Stimulated activated memory B cell treated with anti-CD40 and anti-IgM and Interleukin-4, amounts not matched to agents 10 μg/mL and 1 μg/mL and 100 μg/mL, for 72 hours (primary cell): ENCODE data around the gene BCKDK.
"Not testable (repeated sequence)": the region's sequence is repeated elsewhere in the genome, so short reads cannot be mapped to it uniquely, and the experiment has no call there.

Source experiments
- ATAC-seq: fragments of 150-1000 bp; cut with Tn5 transposase; 2 replicates; pipeline ENCODE4 v1.10.0; 2021
- H3K27ac Mint-ChIP-seq: one replicate; pipeline ENCODE4 v1.8.0; 2022; ENCODE audit warnings: mild to moderate bottlenecking, mixed read lengths
- H3K27me3 Mint-ChIP-seq: one replicate; pipeline ENCODE4 v1.8.0; 2022; ENCODE audit warnings: mixed read lengths
- H3K36me3 Mint-ChIP-seq: one replicate; pipeline ENCODE4 v1.8.0; 2022; ENCODE audit warnings: mixed read lengths
- H3K4me1 Mint-ChIP-seq: one replicate; pipeline ENCODE4 v1.8.0; 2022; ENCODE audit warnings: mixed read lengths
- H3K4me3 Mint-ChIP-seq: one replicate; pipeline ENCODE4 v1.8.0; 2022; ENCODE audit warnings: mild to moderate bottlenecking, moderate library complexity, mixed read lengths
- H3K9me3 Mint-ChIP-seq: one replicate; pipeline ENCODE4 v1.8.0; 2022; ENCODE audit warnings: mixed read lengths

Gene BCKDK

GRCh38 chr16:31136287-31136662 is 28.1 kb downstream of the BCKDK start:
- Mint-ChIP-seq H3K4me3 (no peak overlapping the region), H3K9me3 (no peaks in the 10 kb centered on the region), H3K27ac (no peak overlapping the region), H3K36me3 (peaks cover 7% of the 10 kb centered on the region), H3K27me3 (no peaks in the 10 kb centered on the region), H3K4me1 (no peaks in the 10 kb centered on the region)
- no peak for ATAC-seq

GRCh38 chr16:31136822-31137499 is 28.8 kb downstream of the BCKDK start:
- H3K4me1 Mint-ChIP-seq, H3K4me3 Mint-ChIP-seq, H3K36me3 Mint-ChIP-seq, H3K27me3 Mint-ChIP-seq, H3K27ac Mint-ChIP-seq, H3K9me3 Mint-ChIP-seq, ATAC-seq: not testable (repeated sequence)

- ATAC-seq: no peak
- no peaks in the 10 kb centered on the region for H3K36me3 Mint-ChIP-seq
- no peak overlapping the region for H3K27ac Mint-ChIP-seq
- H3K4me1 Mint-ChIP-seq: peaks cover 17% of the 10 kb centered on the region
- no peaks in the 10 kb centered on the region for H3K9me3 Mint-ChIP-seq
- no peaks in the 10 kb centered on the region for H3K27me3 Mint-ChIP-seq
- no peak overlapping the region for H3K4me3 Mint-ChIP-seq
Measured at GRCh38 chr16:31138621-31139578, 30.7 kb downstream of the BCKDK start.

GRCh38 chr16:31141071-31141469 is 32.9 kb downstream of the BCKDK start:
- not testable (repeated sequence) for H3K4me3 Mint-ChIP-seq
- peak overlapping the region; percentile 47 for H3K27ac Mint-ChIP-seq

GRCh38 chr16:31141489-31142108 is 33.4 kb downstream of the BCKDK start:
- Mint-ChIP-seq H3K27ac (peak overlapping the region; percentile 47), H3K36me3 (no peaks in the 10 kb centered on the region), H3K27me3 (peaks cover 10% of the 10 kb centered on the region), H3K4me1 (peaks cover 21% of the 10 kb centered on the region), H3K9me3 (no peaks in the 10 kb centered on the region), H3K4me3 (peak overlapping the region; percentile 73)
- ATAC-seq: no peak

More at GRCh38 chr16:31141071-31141469, 32.9 kb downstream of the BCKDK start:
- peaks cover 21% of the 10 kb centered on the region for H3K4me1 Mint-ChIP-seq
- H3K36me3 Mint-ChIP-seq, ATAC-seq, H3K27me3 Mint-ChIP-seq, H3K9me3 Mint-ChIP-seq: not testable (repeated sequence)

GRCh38 chr16:31142109-31143010 is 34.2 kb downstream of the BCKDK start:
- Mint-ChIP-seq H3K4me3 (peak overlapping the region; percentile 73), H3K4me1 (peaks cover 21% of the 10 kb centered on the region), H3K36me3 (no peaks in the 10 kb centered on the region), H3K27me3 (peaks cover 10% of the 10 kb centered on the region), H3K9me3 (no peaks in the 10 kb centered on the region), H3K27ac (peak overlapping the region; percentile 47)
- ATAC-seq: peak; percentile 96

- H3K4me1 Mint-ChIP-seq: peaks cover 21% of the 10 kb centered on the region
- peak overlapping the region; percentile 66 for H3K4me3 Mint-ChIP-seq
- no peaks in the 10 kb centered on the region for H3K9me3 Mint-ChIP-seq
- peak overlapping the region; percentile 63 for H3K27ac Mint-ChIP-seq
- H3K36me3 Mint-ChIP-seq: no peaks in the 10 kb centered on the region
- H3K27me3 Mint-ChIP-seq: peaks cover 10% of the 10 kb centered on the region
- no peak for ATAC-seq
Measured at GRCh38 chr16:31143011-31143693, 35.0 kb downstream of the BCKDK start.

- peaks cover 10% of the 10 kb centered on the region for H3K27me3 Mint-ChIP-seq
- H3K4me3 Mint-ChIP-seq: peak overlapping the region; percentile 66
- peaks cover 21% of the 10 kb centered on the region for H3K4me1 Mint-ChIP-seq
- H3K27ac Mint-ChIP-seq: peak overlapping the region; percentile 63
- no peaks in the 10 kb centered on the region for H3K9me3 Mint-ChIP-seq
- H3K36me3 Mint-ChIP-seq: no peaks in the 10 kb centered on the region
- ATAC-seq: no peak
Measured at GRCh38 chr16:31143694-31144148, 35.5 kb downstream of the BCKDK start.

- H3K9me3 Mint-ChIP-seq, ATAC-seq, H3K36me3 Mint-ChIP-seq, H3K27me3 Mint-ChIP-seq, H3K4me3 Mint-ChIP-seq: not testable (repeated sequence)
- Mint-ChIP-seq H3K27ac (peak overlapping the region; percentile 63), H3K4me1 (peaks cover 21% of the 10 kb centered on the region)
Measured at GRCh38 chr16:31144418-31144817, 36.2 kb downstream of the BCKDK start.

GRCh38 chr16:31145398-31145990 is 37.3 kb downstream of the BCKDK start:
- H3K4me1 Mint-ChIP-seq: peaks cover 21% of the 10 kb centered on the region
- H3K27me3 Mint-ChIP-seq: peaks cover 10% of the 10 kb centered on the region
- no peaks in the 10 kb centered on the region for H3K36me3 Mint-ChIP-seq
- no peak overlapping the region for H3K4me3 Mint-ChIP-seq
- no peak overlapping the region for H3K27ac Mint-ChIP-seq
- ATAC-seq: no peak
- no peaks in the 10 kb centered on the region for H3K9me3 Mint-ChIP-seq

GRCh38 chr16:31147574-31147973 is 39.4 kb downstream of the BCKDK start:
- no peak for ATAC-seq
- Mint-ChIP-seq H3K9me3 (no peaks in the 10 kb centered on the region), H3K27me3 (peaks cover 10% of the 10 kb centered on the region), H3K27ac (no peak overlapping the region), H3K4me3 (no peak overlapping the region), H3K4me1 (peaks cover 12% of the 10 kb centered on the region), H3K36me3 (no peaks in the 10 kb centered on the region)

GRCh38 chr16:31148281-31148728 is 40.1 kb downstream of the BCKDK start:
- Mint-ChIP-seq H3K4me1 (peaks cover 10% of the 10 kb centered on the region), H3K4me3 (no peak overlapping the region), H3K27me3 (peaks cover 10% of the 10 kb centered on the region), H3K27ac (no peak overlapping the region), H3K9me3 (no peaks in the 10 kb centered on the region), H3K36me3 (no peaks in the 10 kb centered on the region)
- ATAC-seq: peak; percentile 31

GRCh38 chr16:31148896-31149295 is 40.7 kb downstream of the BCKDK start:
- H3K27me3 Mint-ChIP-seq: peaks cover 10% of the 10 kb centered on the region
- H3K4me1 Mint-ChIP-seq: peaks cover 4% of the 10 kb centered on the region
- no peaks in the 10 kb centered on the region for H3K36me3 Mint-ChIP-seq
- no peak overlapping the region for H3K27ac Mint-ChIP-seq
- ATAC-seq: no peak
- no peaks in the 10 kb centered on the region for H3K9me3 Mint-ChIP-seq
- no peak overlapping the region for H3K4me3 Mint-ChIP-seq

GRCh38 chr16:31149332-31149731 is 41.1 kb downstream of the BCKDK start:
- Mint-ChIP-seq H3K4me3 (no peak overlapping the region), H3K4me1 (peaks cover under 1% of the 10 kb centered on the region), H3K9me3 (no peaks in the 10 kb centered on the region), H3K27me3 (peaks cover 10% of the 10 kb centered on the region), H3K27ac (no peak overlapping the region), H3K36me3 (no peaks in the 10 kb centered on the region)
- ATAC-seq: no peak
